Measurements from ENCODE around the gene SELENOO.

The SELENOO gene

DNA sequence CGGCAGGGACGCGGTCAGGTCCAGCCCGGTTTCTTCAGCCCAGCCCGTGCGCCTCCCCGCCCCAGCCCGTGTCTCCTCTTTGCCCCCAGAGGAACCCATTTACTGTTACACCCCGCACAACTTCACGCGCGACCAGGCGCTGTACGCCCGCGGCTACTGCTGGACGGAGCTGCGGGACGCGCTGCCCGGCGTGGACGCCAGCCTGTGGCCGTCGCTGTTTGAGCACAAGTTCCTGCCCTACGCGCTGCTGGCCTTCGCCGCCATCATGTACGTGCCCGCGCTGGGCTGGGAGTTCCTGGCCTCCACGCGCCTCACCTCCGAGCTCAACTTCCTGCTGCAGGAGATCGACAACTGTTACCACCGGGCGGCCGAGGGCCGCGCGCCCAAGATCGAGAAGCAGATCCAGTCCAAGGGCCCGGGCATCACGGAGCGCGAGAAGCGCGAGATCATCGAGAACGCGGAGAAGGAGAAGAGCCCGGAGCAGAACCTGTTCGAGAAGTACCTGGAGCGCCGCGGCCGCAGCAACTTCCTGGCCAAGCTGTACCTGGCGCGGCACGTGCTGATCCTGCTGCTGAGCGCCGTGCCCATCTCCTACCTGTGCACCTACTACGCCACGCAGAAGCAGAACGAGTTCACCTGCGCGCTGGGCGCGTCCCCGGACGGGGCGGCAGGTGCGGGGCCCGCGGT is 23.8 kb upstream of the SELENOO start:
- Histone ChIP-seq H3K4me1 (ENCODE audit: insufficient read depth, low read length) (no peaks in the 10 kb centered on the region), H3K27me3 (ENCODE audit: insufficient read depth, low read length) (peaks cover 14% of the 10 kb centered on the region), H3K9me3 (ENCODE audit: low read length) (peaks cover 4% of the 10 kb centered on the region), H3K4me3 (ENCODE audit: low read length) (no peak overlapping the region), H3K36me3 (ENCODE audit: insufficient read depth, low read length) (no peaks in the 10 kb centered on the region), H2AFZ (ENCODE audit: low read depth, low read length) (no peak overlapping the region)

DNA sequence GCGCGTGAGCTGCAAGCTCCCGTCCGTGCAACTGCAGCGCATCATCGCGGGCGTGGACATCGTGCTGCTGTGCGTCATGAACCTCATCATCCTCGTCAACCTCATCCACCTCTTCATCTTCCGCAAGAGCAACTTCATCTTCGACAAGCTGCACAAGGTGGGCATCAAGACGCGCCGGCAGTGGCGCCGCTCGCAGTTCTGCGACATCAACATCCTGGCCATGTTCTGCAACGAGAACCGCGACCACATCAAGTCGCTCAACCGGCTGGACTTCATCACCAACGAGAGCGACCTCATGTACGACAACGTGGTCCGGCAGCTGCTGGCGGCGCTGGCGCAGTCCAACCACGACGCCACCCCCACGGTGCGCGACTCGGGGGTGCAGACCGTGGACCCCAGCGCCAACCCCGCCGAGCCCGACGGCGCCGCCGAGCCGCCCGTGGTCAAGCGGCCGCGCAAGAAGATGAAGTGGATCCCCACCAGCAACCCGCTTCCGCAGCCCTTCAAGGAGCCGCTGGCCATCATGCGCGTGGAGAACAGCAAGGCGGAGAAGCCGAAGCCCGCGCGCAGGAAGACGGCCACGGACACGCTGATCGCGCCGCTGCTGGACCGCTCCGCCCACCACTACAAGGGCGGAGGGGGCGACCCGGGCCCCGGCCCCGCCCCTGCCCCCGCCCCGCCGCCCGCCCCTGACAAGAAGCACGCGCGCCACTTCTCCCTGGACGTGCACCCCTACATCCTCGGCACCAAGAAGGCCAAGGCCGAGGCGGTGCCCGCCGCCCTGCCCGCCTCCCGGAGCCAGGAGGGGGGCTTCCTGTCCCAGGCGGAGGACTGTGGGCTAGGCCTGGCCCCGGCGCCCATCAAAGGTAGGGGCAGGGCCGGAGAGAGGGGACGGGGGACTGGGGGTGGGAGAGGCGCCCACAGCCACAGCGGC is 23.0 kb upstream of the SELENOO start:
- Histone ChIP-seq H3K27me3 (ENCODE audit: insufficient read depth, low read length) (peaks cover 9% of the 10 kb centered on the region), H3K36me3 (ENCODE audit: insufficient read depth, low read length) (no peaks in the 10 kb centered on the region), H2AFZ (ENCODE audit: low read depth, low read length) (no peak overlapping the region), H3K4me1 (ENCODE audit: insufficient read depth, low read length) (no peaks in the 10 kb centered on the region), H3K9me3 (ENCODE audit: low read length) (peaks cover 4% of the 10 kb centered on the region), H3K4me3 (ENCODE audit: low read length) (no peak overlapping the region)

DNA sequence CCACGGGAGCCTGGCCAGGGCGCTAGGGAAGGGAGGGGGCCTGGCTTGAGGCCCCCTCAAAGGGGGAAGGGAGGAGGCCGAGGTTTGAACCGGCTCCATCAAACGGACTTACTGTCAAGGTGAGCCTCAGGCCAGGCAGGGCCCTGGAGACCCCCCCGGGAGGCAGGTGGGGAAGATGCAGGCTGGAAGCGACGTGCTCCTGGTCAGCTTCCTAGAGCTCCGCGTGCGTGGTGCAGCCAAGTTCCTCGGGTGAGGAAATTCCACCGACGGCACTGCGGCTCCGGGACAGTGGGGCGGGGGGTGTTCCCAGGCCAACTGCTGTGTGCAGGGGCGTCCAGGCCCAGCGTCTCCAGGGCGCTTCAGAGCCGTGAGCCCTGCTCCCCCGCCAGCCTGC is 22.3 kb upstream of the SELENOO start:
- H3K4me1 ChIP-seq (ENCODE audit: insufficient read depth, low read length) = no peaks in the 10 kb centered on the region
- H3K4me3 ChIP-seq (ENCODE audit: low read length) = no peak overlapping the region
- H3K36me3 ChIP-seq (ENCODE audit: insufficient read depth, low read length) = no peaks in the 10 kb centered on the region
- H3K9me3 ChIP-seq (ENCODE audit: low read length) = peaks cover 4% of the 10 kb centered on the region
- H2AFZ ChIP-seq (ENCODE audit: low read depth, low read length) = no peak overlapping the region
- peaks cover 6% of the 10 kb centered on the region for H3K27me3 ChIP-seq (ENCODE audit: insufficient read depth, low read length)

DNA sequence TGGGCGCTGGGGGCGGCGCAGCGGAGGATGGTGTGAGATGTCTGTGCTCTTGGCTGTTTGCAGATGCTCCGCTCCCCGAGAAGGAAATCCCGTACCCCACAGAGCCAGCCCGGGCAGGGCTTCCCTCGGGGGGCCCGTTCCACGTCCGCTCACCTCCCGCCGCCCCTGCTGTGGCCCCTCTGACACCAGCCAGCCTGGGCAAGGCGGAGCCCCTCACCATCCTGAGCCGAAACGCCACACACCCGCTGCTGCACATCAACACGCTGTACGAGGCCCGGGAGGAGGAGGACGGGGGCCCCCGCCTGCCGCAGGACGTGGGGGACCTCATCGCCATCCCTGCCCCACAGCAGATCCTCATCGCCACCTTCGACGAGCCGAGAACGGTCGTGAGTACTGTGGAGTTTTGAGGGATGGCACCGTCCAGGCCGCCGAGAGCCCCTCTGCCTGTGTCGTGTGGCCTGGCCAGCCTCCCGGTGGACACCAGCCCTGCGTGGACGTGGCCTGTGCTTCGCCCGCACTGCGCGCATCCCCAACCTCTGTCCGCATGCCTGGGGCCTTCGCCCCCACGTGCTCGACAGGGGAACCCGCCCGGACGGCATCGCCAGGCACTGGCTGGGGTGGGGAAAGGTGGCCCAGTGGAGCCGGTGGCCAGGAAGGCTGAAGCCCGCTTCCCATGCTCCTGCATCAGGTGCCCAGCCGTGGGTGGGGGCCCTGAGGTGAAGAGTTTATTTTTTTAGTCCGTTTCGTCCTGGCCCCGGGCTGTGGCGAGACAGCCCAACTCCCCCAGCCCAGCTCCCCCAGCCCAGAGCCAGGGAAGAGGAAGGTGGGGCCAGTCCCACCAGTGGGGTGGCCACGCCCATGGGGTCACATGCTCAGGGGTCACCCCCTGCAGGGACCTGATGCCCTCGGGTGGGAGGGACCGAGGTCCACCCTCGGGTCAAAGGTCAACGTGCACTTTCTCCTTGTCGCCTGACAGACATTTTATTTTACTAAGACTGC is 21.6 kb upstream of the SELENOO start:
- Histone ChIP-seq H3K4me3 (ENCODE audit: low read length) (no peak overlapping the region), H3K9me3 (ENCODE audit: low read length) (peaks cover 4% of the 10 kb centered on the region), H2AFZ (ENCODE audit: low read depth, low read length) (no peak overlapping the region)

DNA sequence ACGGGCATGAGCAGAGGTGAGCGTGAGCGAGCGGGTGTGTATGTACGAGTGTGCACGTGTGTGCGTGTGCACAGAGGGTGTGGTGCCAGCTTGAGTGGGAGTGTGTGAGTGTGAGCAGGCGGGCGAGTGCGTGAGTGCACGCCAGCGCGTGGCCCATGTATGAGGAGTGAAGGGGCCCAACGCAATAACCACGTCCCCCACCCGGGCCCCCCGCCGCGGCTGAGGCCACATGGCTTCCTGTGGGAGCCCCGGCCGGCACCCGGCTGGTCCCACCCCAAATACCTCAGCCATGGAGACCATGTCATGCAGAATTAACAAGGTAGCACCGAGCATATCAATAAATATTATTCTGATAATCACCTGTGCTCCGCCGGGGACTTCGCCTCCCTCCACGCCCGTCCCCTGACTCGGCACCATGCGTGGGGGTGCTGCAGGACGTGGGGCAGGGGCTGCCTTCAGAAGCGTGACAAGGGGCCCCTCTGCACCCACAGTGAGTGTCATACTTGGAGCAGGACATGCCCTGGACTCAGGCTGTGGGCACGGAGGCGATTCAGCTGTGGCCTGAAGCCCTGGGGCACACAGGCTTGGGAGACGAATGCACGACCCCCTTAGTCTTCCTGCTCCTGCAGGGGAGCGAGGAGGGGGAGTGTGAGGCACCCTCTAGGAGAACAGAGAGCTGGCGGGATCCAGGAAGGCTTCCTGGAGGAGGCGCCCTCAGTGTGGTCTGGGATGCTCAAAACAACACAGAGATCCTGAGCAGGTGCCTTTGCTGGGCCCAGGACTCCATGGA is 20.7 kb upstream of the SELENOO start:
- Histone ChIP-seq H3K9me3 (ENCODE audit: low read length) (peaks cover 4% of the 10 kb centered on the region), H3K27me3 (ENCODE audit: insufficient read depth, low read length) (no peaks in the 10 kb centered on the region), H2AFZ (ENCODE audit: low read depth, low read length) (no peak overlapping the region), H3K4me3 (ENCODE audit: low read length) (no peak overlapping the region), H3K36me3 (ENCODE audit: insufficient read depth, low read length) (no peaks in the 10 kb centered on the region), H3K4me1 (ENCODE audit: insufficient read depth, low read length) (no peaks in the 10 kb centered on the region)

More for the DNA sequence above, 21.6 kb upstream of the SELENOO start:
- Histone ChIP-seq H3K4me1 (ENCODE audit: insufficient read depth, low read length) (no peaks in the 10 kb centered on the region), H3K36me3 (ENCODE audit: insufficient read depth, low read length) (no peaks in the 10 kb centered on the region), H3K27me3 (ENCODE audit: insufficient read depth, low read length) (no peaks in the 10 kb centered on the region)

DNA sequence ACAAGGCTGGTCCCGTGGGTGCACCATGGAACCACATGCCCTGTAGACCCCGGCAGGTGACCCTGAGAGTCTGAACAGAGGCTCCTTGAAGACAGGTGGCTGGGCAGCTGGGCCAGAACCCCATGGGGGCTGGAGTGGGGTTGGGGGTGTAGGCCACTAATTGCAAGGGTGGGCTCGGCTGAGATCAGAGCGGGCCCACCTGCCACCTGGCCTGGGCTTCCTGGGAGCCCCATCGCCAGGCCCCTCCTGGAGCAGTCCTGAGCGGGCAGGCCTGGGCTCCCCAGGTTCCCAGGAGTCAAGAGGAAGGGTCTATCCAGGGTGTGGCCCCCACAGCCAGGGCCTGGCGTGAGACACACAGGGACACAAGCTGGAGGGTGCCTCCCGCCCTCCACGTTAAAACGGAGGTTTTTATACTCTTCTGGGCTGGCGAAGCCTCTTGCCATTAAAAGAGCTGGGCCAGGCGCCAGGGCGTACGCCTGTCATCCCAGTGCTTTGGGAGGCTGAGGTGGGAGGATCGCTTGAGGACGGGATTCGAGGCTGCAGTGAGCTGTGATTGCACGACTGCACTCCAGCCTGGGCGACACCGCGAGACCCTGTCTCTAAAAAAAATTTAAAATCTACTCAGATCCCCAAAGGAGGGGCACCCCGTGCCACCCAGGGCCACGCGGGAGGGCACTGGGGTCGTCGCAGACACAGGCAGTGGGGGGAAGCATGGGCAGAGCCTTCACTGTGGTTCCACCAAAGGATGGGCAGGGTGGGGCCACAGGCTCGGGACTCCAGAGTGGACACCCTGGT is 19.9 kb upstream of the SELENOO start:
- Histone ChIP-seq H3K4me1 (ENCODE audit: insufficient read depth, low read length) (no peaks in the 10 kb centered on the region), H3K4me3 (ENCODE audit: low read length) (no peak overlapping the region), H3K36me3 (ENCODE audit: insufficient read depth, low read length) (no peaks in the 10 kb centered on the region), H2AFZ (ENCODE audit: low read depth, low read length) (no peak overlapping the region), H3K9me3 (ENCODE audit: low read length) (peaks cover 4% of the 10 kb centered on the region), H3K27me3 (ENCODE audit: insufficient read depth, low read length) (no peaks in the 10 kb centered on the region)

DNA sequence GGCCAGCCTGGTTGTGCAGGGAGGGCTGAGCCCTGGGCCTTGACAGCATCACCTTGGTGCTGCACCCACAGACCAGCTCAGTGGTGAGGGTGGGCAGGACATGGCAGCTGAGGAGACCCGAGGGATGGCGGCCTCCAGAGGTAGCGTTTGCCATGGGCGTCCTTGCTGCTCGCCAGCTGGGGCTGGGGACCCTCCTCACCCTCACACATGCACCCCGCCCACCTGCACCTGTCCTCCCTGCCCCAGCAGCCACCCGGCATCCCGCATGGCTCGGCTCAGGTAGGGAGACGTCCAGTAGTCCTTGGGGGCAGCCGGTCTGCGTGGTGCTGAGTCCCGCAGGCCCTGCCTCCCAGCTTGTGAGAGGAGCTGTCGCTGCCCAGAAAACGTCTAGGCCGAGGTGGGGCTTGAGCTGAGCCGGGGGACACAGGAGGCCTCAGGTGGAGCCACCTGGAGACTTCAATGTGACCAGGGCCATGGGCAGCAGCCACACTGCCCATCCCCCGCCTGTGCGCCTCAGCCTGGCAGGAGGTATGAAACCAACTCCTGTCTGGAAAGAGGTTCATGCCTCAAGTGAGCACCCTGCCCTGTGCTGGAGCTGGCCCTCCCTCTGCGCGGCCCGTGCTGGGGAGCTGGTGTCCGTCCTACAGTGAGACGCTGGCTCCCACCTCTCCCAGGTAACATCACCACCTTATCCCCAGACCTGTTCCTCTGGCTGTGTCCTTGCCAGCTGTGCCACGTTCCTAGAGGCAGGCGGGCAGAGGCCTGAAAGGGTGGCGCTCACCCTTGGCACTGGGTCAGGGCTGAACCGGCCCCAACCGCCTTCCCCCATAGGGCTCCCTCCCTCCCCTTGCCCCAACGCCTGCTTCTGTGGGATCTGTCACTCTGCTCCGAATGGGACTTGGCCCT is 18.4 kb upstream of the SELENOO start:
- Histone ChIP-seq H3K4me1 (ENCODE audit: insufficient read depth, low read length) (peaks cover 5% of the 10 kb centered on the region), H3K4me3 (ENCODE audit: low read length) (no peak overlapping the region), H3K27me3 (ENCODE audit: insufficient read depth, low read length) (no peaks in the 10 kb centered on the region), H3K9me3 (ENCODE audit: low read length) (peaks cover 2% of the 10 kb centered on the region), H3K36me3 (ENCODE audit: insufficient read depth, low read length) (no peaks in the 10 kb centered on the region), H2AFZ (ENCODE audit: low read depth, low read length) (no peak overlapping the region)

DNA sequence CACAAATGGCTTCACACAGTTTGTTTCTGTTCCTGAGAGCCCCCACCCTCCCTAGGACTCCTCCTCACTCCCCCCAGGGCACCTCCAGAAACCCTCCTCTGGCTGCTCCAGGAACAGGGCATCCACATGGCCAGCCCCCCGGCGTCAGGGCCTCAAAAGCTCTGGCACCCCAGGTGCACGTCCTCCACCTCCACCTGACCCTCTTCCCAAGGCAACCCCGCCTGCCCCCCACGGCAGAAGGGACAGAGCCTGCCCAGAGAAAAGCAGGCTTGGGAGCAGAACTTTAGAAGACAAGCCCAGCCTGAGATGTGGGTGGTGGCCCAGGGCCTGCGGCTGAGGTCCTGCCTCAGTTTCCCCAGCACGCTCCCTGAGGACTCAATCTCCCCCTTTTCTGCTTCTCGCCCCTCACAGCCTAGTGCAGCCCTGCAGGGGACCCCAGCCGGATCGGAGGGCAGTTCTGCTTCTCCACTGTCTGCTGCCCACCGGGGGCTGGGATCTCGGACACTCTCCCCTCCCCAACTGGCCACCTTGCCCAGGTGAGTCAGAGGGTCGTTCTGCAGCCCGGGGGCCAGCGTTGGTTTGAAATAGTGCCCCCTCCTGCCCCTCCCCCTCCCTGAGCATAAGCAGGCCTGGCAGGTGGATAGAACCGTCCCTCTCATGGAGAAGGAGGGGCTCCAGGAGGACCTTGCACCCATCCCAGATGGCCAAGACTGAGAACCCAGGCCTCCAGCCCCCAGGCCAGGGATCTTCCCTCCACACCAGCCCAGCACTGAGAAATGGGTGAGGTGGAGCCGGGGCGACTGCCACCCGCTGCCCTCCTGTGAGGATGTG is 17.5 kb upstream of the SELENOO start:
- Histone ChIP-seq H3K36me3 (ENCODE audit: insufficient read depth, low read length) (no peaks in the 10 kb centered on the region), H3K4me1 (ENCODE audit: insufficient read depth, low read length) (peaks cover 5% of the 10 kb centered on the region), H3K4me3 (ENCODE audit: low read length) (no peak overlapping the region), H3K27me3 (ENCODE audit: insufficient read depth, low read length) (no peaks in the 10 kb centered on the region), H2AFZ (ENCODE audit: low read depth, low read length) (no peak overlapping the region), H3K9me3 (ENCODE audit: low read length) (no peaks in the 10 kb centered on the region)

DNA sequence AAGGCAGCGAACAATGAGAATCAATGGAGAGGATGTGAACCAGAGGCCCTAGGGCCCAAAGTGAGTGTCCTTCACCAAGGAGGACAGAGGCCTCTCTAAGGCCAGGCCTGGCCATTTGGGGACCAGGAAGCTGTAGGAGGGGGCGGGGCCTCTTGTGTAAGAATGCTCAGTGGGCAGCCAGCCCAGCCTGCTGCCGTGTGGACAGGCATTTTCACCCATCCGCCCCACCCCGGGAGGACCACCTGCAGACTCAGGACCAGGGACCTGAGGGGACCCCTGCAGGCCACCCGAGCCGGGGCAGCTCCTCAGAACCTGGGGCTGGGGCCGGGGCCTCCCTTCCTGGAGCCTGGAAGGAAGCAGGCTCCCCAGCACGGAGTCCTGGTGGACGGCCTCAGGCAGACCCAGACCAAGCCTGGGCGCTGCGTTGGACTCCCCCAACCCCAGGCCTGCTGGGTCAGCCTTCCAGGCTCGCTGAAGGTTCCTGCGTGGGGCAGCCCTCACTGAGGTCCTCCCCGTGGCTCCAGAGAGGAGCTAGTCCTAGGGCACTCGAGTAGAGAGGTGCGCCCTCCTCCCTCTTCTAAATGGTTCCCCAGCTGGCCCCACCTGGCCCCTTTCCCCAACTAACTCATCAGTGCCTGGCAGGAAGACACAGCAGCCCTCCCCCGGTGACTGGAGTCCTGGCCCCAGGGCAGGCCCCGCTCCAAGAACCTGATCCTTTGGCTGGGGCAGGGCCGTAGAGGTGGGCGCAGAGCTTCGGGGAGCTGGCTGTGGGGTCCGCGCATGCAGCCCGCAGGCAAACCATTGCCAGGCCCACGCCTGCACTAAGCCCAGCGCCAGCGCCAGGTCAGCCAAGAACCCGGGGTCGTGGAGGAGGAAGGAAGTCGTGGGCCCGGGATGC is 16.6 kb upstream of the SELENOO start:
- no peaks in the 10 kb centered on the region for H3K27me3 ChIP-seq (ENCODE audit: insufficient read depth, low read length)

DNA sequence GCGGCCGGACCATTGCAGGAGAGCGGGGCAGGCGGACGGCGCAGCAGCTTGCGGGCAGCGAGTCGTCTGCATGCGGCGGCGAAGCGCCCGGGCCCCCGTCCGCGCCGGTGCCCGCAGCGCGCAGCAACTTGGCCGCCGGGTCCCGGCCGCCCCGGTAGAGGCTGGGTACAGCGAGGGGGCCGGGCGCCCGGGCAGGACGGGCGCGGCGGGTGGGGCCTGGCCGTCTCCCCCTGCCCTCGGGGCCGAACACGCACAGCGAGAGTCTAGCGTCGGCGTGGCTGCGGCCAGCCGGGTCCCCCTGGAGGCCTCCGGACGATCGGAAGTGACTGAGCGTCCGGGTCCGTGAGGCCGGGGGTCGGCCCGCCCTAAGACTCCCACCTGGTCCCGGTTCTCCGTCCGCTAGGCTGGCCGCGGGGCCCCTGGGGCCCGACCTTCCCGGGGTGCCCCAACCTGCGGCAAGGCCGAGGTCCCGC is 15.9 kb upstream of the SELENOO start:
- Histone ChIP-seq H3K9me3 (ENCODE audit: low read length) (no peaks in the 10 kb centered on the region), H2AFZ (ENCODE audit: low read depth, low read length) (no peak overlapping the region), H3K36me3 (ENCODE audit: insufficient read depth, low read length) (no peaks in the 10 kb centered on the region), H3K4me1 (ENCODE audit: insufficient read depth, low read length) (peaks cover 5% of the 10 kb centered on the region), H3K27me3 (ENCODE audit: insufficient read depth, low read length) (no peaks in the 10 kb centered on the region), H3K4me3 (ENCODE audit: low read length) (no peak overlapping the region)

More for the DNA sequence above, 16.6 kb upstream of the SELENOO start:
- Histone ChIP-seq H3K36me3 (ENCODE audit: insufficient read depth, low read length) (no peaks in the 10 kb centered on the region), H3K4me3 (ENCODE audit: low read length) (no peak overlapping the region), H3K9me3 (ENCODE audit: low read length) (no peaks in the 10 kb centered on the region), H3K4me1 (ENCODE audit: insufficient read depth, low read length) (peaks cover 5% of the 10 kb centered on the region), H2AFZ (ENCODE audit: low read depth, low read length) (no peak overlapping the region)

All from neuron (in vitro differentiated cells).